HL-60/S4 (cell line): Measurements from ENCODE around the gene NAPA.

Experiments
- in situ Hi-C: fragments of 300-500 bp; cut with MboI; formaldehyde crosslinking; loops from 2 replicates; pipeline ENCODE4 v1.14.3; 2022; ENCODE audit warnings: low sequenced_read_pairs

The NAPA gene

DNA sequence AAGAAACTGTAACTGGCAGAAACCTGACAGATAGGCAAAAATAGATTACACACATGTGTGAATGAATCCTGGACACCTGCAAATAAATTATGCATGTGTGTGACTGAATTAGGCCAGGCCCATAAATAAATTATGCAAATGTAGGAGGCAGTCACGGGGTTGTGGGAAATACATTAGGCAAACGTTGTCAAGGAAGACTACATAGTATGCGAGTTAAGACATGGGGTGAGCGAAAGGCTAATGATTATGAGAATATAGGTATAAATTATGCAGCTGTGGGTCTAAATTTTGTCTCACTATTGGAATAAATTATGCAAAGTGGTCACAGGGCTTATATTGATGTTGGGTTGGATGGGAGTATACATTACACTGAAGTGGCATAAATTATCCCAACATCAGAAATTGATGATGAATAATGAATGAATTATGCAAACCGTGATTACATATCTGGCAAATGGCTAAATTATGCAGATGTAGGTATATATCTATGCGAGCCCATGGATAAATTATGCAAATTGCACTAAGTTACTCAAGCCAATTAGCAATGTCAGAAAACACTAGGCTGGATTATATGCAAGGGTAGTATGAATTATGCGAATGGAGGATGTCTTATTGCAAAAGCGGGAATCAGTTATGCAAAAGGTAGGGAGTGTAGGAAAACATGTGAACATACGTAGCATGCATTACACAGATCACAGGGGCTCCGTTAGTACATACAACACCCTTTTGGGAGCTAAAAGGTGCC lies 50.0 kb downstream of the NAPA start:
- in situ Hi-C loops, result no loop called here

GRCh38 chr19:47461876-47462275 lies 53.0 kb downstream of the NAPA start:
- in situ Hi-C loops, result no loop called here

- in situ Hi-C loops, result no loop called here
These were observed 55.4 kb downstream of the NAPA start for GRCh38 chr19:47459477-47459876.

GRCh38 chr19:47458672-47459071 lies 56.2 kb downstream of the NAPA start:
- in situ Hi-C loops, result no loop called here

DNA sequence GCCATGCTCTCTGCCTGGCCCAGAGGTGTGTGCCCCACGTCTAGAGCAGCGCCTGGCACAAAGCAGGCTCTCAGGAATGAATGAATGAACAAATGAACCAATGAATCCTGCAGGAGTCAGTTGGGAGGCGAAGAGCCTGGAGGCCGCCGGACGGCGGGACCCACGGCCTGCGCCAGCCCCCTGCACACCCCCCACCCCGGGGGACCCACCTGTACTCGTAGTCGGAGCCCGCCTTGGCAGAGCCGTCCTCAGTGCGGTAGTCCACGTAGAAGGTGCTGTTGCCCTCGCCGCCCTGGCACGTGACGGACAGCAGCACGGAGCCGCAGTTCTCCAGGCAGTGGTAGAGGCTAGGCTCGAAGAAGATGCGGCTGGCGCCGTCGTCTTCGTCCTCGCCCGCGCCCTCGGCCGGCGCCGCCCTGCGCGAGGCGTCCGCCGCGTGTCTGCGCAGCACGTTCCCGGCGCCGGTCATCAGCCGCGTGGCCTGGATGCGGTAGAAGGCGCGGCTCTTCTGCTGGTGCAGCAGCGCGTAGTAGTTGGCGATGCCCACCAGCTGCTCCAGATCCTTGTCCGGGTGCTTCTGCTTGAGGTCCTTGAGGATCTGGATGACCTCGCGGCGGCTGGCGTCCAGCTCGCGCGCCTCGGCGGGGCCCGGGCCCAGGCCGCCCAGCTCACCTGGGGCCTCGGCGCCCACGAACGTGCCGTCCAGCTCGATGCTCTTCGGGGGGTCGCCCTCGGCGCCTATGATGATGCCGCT lies 58.0 kb downstream of the NAPA start:
- in situ Hi-C loops, result no loop called here

- in situ Hi-C loops, result no loop called here
These were observed 64.4 kb downstream of the NAPA start for GRCh38 chr19:47450478-47450877.

DNA sequence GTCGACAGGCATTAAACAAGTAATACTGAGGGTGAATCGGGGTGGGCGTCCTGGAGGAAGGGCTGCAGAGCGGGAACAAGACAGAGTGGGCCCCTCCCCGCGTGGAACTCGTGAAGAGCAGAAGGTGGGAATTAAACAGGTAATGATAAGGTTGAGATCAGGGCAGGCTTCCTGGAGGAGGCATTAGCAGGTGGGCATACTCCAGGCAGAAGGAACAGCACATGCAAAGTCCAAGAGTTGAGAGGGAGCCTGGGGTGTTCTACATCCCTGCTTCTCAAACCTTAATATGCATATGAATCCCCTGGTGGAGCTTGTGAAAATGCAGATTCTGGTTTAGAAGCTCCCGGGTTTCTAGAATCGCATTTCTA lies 66.5 kb downstream of the NAPA start:
- in situ Hi-C loops, result loop anchor here (10.0 kb wide), 1 partner anchor 96 kb away; no protein-coding TSS in a partner anchor

DNA sequence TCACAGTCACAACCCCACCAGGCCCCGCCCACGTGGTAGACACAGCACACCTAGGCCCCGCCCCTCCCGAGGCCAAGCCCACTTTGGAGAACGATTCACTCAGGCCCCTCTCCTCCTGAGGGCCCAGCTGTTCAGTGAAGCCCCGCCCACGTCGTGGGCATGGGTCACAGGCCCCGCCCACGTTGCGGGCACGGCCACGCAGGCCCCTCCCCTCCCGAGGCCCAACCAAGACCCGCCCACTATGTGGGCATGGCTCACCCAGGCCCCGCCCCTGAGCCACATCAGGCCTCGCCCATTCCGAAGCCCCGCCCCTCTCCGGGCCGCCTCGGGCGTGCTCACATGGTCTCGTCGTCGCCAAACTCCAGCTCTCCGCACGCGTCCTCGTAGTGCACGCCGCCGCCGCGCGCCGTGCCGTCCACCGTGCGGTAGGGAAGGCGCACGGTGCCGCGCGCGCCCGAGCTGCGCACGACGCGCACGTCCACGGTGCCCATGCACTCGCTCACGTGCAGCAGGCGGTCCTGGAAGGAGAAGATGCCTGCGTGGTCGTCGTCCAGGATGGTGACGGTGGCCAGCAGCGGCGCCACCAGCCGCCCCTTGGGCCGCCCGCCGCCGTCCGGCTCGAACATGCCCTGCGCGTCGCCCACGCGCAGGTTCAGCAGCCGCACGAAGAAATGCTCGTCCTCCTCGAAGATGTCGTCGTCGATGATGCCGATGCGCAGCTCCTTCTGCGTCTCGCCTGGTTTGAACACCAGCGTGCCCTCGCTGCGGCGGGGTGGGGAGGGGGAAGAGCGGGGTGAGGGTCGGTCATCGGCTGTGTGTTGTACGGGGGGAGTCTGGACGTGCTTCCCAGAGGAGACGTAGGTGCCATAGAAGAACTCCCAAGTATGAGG lies 67.1 kb downstream of the NAPA start:
- in situ Hi-C loops, result loop anchor here (10.0 kb wide), 1 partner anchor 97 kb away; no protein-coding TSS in a partner anchor

- in situ Hi-C loops, result loop anchor here (10.0 kb wide), 1 partner anchor 98 kb away; no protein-coding TSS in a partner anchor
These were observed 68.1 kb downstream of the NAPA start for GRCh38 chr19:47446534-47447469.

DNA sequence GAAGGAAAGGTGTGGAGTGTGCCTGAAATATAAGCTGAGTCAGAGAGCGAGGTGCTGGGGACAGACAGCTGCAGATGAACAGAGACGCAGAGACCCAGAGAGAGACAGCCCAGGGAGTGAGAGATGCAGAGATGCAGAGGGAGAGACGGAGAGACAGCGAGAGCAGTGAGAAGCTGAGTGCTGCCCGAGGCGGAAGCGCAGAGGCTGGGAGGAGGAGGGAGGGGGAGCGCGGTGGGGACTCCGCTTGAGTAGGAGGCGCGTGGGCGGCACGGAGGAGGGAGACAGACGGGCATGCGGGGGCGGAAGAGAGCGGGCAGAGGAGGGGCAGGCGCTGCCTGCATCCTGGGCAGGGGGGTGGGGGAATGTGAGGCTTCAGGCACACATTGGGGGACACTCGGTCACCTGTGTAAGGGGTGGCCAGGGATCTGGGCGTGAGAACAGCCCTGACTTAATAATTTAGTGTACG lies 68.9 kb downstream of the NAPA start:
- in situ Hi-C loops, result loop anchor here (10.0 kb wide), 1 partner anchor 99 kb away; no protein-coding TSS in a partner anchor

GRCh38 chr19:47445527-47445926 lies 69.3 kb downstream of the NAPA start:
- in situ Hi-C loops, result loop anchor here (10.0 kb wide), 1 partner anchor 99 kb away; no protein-coding TSS in a partner anchor

DNA sequence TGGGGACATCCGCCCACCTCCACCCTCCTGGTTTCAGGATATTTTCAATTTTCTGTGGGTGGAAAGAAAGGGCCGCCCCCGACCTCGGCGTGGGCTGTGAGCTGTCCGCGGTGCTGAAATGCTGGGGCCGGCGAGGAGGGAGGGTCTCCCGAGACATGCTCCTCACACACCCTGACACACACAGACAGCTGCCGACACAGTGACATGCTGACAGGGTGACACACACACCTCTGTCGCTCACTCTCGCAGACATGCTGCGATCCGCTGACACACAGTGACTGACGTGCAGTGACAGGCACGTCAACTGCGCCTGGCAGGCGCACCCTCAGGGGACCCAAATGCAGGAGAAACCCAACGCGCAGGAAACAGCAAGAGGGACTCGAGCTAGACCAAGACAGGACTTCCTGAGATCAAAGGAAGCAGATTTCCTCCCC lies 70.5 kb downstream of the NAPA start:
- in situ Hi-C loops, result loop anchor here (10.0 kb wide), 1 partner anchor 100 kb away; no protein-coding TSS in a partner anchor

DNA sequence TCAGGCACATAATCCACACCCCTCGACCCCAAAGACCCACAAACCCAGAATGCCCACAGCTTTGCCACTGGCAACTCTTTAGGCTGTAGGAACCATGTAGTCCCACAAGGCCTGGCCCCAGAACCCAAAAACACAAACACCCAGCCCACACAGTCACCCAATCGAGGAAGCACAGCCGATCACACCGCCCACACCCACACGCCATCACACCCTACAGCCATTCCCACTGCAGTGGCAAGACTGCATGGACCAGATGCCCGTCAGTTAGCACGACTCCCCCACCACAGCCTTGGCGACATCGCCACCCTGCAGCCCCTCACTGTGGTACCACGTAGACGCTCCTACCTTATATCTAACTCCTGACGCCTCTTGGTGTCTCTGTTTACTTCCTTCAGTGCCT lies 71.5 kb downstream of the NAPA start:
- in situ Hi-C loops, result loop anchor here (10.0 kb wide), 1 partner anchor 101 kb away; no protein-coding TSS in a partner anchor

- in situ Hi-C loops, result loop anchor here (5.0 kb wide), 1 partner anchor 258 kb away; no protein-coding TSS in a partner anchor
These were observed 76.1 kb downstream of the NAPA start for GRCh38 chr19:47438793-47439220.
